Omental fat pad (tissue), 4 donors: ENCODE measurements around the gene IGFBP3. TPM values are rescaled to one million over a fixed set of nuclear protein-coding genes. Genes with fewer than 3 reads are reported as not detected.

ENCODE experiments used
- ATAC-seq: fragments of 150-250 bp; one replicate; pipeline ENCODE4 v1.9.1; 2016; ENCODE audit warnings: mild to moderate bottlenecking, moderate library complexity; ENCODE audit not compliant: low FRiP score
- DNase-seq: peaks from one replicate; pipeline ENCODE4 v3.0.0-alpha.2; 2019; ENCODE audit warnings: low spot score
- CTCF ChIP-seq, 3 donors: fragments of 450-650 bp; IDR thresholded peaks; one replicate each; pipeline ENCODE4 v1.5.1; 2016 to 2017; ENCODE audit warnings: antibody characterized with exemption in 3 of 3, mild to moderate bottlenecking in 3 of 3, moderate library complexity in 2 of 3
- total RNA-seq, 4 donors: library from RNA; depleted of rRNA; stranded (reverse); fragments of >200 nt; gene quantifications; one replicate each; pipeline ENCODE4 v1.1.0, GENCODE V29; 2016

The IGFBP3 gene
- total RNA-seq, 4 donors from 2014 or later, result 616 to 884 (median 686) TPM

- TF ChIP-seq CTCF (IDR thresholded peaks at IDR 0.05), result no peak
- no peak for ATAC-seq
- DNase-seq, result no peak
Measured at GRCh38 chr7:45863715-45864114, 57.4 kb downstream of the IGFBP3 start.

Other genes with a start within 250 kb of the IGFBP3 start
- gene CCDC201, start 48.2 kb downstream of the IGFBP3 start, total RNA-seq, result not detected
- 10 to 100 TPM in 1 of 4 donors, 1 to 10 TPM in 2, not detected in 1; 3.0 to 15.6 (median 3.1) TPM for gene IGFBP1, start 32.8 kb downstream of the IGFBP3 start, total RNA-seq